ENCODE data around the gene CHRM4.

DNA sequence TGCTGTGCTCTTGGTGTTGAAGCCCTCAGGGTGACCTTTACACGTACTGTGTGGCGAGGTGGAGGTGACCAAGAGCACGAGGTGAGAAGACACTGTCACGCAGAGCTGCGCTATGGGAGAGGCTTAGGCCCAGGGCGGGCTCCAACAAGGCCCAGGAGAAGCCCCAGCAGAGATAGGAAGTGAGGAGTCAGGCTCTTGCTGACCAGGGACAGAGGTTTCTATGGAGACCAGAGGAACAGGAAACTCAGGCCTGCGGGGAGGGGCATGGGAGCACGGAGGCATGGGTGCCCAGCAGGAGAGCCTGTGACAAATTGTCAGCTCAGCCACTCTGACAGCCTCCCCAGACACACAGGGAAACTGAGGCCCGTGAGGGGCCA is 28.6 kb downstream of the CHRM4 start:
- TF ChIP-seq, protein P1, sequence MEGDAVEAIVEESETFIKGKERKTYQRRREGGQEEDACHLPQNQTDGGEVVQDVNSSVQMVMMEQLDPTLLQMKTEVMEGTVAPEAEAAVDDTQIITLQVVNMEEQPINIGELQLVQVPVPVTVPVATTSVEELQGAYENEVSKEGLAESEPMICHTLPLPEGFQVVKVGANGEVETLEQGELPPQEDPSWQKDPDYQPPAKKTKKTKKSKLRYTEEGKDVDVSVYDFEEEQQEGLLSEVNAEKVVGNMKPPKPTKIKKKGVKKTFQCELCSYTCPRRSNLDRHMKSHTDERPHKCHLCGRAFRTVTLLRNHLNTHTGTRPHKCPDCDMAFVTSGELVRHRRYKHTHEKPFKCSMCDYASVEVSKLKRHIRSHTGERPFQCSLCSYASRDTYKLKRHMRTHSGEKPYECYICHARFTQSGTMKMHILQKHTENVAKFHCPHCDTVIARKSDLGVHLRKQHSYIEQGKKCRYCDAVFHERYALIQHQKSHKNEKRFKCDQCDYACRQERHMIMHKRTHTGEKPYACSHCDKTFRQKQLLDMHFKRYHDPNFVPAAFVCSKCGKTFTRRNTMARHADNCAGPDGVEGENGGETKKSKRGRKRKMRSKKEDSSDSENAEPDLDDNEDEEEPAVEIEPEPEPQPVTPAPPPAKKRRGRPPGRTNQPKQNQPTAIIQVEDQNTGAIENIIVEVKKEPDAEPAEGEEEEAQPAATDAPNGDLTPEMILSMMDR (IDR thresholded peaks at IDR 0.05): no peak
- no peak for TF ChIP-seq POLR2AphosphoS5 (IDR thresholded peaks at IDR 0.05)
- TF ChIP-seq POLR2A (IDR thresholded peaks at IDR 0.05): no peak

Data from breast epithelium (tissue), 3 donors.